NCI-H2107 treated with DMSO at 0.1 percent for 48 hours (cell line): ENCODE measurements around the gene TIMM23.
A peak's percentile ranks its signal among the peaks of the same experiment; 100 is the strongest.
"Not testable (repeated sequence)": the region's sequence is repeated elsewhere in the genome, so short reads cannot be mapped to it uniquely, and the experiment has no call there.

Source experiments
- DNase-seq: peaks from one replicate; lab custom pipeline; 2025; ENCODE audit not compliant: unreplicated experiment; lab: John Stamatoyannopoulos, UW

TIMM23 gene

DNA sequence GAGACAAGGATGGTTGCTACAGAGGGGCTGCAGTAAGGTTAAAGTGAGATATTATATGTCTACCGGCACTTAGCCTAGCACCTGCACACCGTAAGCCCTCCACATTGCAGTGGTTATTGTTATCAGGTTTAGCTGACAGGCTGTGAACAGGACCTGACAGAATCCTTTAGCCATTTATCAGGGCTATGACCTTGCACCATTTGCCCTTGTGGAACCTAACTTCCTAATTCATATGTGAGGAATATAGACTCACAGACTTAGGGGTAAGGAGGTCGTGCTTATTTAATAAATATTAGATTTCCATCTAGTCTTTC lies 48.0 kb downstream of the TIMM23 start:
- no peak for DNase-seq

DNA sequence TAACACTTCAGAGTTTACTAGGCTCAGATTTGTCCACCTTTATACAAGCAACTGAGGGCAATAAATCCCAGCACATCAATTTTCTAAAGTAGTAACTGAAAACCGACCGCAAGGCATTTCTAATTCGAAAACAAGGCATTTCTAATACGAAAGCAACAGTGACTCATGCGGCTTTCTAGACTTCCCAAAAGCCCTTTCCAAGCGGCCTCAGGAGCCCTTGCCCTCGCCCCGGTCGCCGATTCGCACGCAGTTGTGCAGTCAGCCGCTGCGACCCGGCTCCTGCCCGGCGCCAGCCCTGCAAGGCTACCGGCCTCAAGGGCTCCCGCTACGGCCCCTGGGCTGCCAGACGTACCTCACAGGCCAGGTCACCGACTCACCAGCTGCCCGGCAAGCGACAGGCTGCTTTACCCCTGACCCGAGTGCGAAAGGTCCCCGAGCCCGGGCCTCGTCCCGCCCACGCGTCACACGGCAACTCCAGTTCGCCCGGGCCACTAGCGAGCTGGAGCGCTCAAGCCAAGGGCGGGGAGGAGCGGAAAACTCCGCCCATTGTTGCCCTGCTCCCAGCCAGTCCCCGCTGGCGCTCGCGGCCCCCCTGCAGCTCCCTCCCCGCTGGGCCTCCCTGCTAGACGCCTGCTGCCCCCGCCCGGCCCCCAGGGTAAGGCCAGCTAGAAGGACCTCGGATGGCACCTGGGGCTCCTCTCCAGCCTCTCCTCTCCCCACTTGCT lies 50.9 kb downstream of the TIMM23 start:
- no peak for DNase-seq

DNA sequence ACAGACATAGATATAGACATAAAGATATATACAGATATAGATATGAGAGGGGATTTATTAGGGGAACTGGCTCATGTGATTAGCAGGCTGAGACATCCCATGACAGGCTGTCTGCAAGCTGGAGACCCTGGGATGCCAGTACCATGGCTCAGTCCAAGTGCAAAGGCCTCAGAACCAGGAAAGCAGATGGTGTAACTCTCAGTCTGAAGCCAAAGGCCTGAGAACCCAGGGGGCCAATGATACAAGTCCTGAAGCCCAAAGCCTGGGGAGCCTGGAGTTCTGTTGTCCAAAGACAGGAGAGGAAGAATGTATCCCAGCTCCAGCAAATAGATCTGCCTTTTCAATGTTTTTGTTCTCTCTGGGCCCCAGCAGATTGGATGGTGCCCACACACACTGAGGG lies 52.7 kb downstream of the TIMM23 start:
- DNase-seq: no peak

DNA sequence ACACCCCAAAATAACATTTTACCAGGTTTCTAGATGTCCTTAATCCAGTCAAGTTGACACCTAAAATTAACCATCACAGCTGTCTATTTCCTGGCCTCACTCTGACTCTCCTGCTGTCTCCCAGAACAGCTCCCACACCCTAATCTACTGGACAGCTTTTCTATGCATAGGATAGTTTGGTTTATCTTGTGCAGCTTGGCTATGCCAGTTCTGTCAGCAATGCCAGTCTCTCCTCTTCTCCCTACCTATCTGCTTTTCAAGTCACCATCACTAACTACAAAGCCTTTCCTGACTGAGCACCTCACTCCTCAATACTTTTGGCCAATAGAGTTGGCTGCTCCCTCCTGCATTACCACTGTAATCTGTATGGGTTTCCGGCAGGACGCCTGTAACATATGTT lies 53.1 kb downstream of the TIMM23 start:
- no peak for DNase-seq

DNA sequence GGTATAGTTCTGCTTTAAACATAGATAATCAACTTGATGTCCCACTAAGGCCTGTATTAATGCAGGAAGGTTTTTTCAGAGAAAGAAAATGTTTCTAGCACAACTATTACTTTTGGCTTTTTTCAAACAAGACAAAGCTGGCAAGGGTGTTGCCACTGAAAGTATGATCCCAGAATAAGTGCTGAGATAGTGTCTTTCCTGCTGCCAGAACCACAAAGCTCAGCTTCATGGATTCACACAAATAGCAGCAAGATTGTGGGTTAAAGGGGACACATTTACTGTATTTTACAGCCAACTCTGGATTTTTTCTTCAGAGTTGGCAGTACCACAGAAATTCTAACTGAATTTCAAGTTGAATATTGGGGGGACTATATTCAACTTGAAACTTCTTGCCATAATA lies 53.8 kb downstream of the TIMM23 start:
- no peak for DNase-seq

DNA sequence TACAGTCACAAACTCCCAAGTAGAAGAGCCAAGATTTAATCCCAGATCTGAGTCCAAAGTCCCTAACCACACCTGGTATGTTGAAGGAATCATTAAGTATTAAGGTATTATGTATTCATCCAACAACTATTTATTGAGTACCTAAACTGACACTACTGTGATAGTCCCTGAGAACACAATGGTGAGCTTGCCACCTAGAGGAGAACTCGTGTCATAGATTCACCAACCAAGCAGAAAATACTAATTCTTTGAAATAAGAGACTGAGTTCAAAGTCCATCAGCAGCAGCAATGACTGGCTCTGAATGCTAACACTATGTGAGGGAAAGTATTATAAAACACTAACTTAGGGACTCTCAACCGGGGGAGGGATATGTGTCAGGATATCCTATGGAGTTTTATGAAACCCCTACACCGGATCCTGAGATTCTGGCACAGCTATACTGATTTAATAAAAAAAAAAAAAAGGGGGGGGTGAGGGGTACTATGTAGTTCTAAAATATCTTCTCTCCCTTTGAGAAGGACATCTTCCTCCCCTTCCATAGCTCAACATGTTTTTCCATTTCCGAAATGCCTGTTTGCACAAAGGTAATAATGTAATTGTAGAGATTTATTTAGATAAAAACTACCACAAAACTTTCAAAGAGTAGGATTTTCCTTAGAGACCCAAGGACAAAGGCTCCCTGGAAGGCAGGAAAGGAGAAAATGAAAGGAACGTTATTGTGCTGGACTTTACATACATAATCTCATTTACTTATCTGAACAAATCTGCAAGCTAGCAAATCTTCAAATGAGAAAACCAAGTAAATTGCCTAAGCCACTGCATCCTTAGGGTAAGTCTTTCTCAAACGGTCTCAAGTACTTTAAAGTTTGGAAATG lies 56.5 kb downstream of the TIMM23 start:
- DNase-seq: peak; percentile 3

DNA sequence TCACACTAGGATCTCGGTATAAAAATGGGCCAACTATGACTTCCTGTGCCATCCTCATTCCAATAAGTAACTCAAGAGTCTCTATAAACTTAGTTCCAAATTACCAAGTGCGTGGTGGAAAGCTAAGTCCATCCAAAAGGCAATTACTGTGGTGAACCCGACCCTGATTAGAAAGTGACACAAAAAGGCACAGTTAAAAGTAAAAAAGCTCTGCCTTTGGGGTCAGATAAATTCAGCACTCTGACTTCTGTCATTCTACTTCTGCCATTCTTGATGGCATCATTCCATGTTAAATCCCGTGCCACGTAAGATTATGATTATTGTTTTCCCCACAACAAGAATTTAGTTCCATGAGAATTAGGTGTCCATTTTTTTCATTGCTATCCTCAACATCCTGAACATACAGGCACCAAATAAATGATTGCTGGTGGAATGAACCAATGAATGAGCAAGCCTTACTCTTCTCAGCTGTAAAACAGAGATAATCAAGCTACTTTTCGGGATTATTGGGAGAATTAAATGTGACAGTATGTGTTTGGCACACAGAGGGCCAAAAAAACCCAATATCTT lies 57.3 kb downstream of the TIMM23 start:
- DNase-seq: no peak

DNA sequence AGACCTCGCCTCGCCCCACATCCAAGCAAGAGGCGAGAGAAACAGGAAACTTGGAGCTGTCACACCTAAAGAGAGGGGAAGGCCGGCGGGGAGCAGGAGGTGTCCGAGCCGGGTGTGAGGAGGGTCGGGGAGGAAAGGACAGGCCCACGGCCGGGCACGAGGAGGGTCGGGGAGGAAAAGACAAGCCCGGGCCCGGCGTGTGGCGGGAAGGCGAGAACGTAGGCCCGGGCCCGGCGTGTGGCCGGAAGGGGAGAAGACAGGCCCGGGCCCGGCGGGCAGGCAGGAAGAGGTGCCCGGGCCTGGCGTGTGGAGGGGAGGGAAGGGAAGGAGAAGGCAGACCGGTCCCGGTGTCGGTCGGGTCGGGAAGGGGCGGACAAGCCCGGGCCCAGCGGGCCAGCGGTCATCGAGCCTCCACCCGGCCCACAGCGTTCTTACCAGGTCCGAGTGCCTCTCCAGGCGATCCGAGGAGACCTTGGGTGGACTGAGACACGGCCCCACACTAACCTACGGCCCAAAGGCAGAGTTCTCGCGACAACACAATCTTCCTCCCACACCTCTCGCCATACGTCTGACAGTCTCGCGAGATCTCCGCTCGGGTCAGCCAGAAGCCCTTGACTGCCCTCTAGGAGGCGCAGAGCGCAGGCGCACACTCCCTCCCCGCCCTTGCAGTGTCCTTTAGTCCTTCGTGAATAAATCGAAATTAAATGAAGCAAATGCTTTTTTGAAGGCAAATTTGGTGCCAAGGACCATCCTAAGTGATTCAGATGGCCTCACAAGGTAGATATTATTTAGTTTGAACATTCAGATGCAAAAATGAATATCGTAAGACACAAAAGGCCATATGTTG lies 58.0 kb downstream of the TIMM23 start, which contains the start of gene NCOA4:
Gene NCOA4 (minus strand): TSS at position 533 of the 847 bp plus-strand sequence. CDS start 13,943 bp downstream, outside the sequence.
- peak; percentile 83 for DNase-seq

DNA sequence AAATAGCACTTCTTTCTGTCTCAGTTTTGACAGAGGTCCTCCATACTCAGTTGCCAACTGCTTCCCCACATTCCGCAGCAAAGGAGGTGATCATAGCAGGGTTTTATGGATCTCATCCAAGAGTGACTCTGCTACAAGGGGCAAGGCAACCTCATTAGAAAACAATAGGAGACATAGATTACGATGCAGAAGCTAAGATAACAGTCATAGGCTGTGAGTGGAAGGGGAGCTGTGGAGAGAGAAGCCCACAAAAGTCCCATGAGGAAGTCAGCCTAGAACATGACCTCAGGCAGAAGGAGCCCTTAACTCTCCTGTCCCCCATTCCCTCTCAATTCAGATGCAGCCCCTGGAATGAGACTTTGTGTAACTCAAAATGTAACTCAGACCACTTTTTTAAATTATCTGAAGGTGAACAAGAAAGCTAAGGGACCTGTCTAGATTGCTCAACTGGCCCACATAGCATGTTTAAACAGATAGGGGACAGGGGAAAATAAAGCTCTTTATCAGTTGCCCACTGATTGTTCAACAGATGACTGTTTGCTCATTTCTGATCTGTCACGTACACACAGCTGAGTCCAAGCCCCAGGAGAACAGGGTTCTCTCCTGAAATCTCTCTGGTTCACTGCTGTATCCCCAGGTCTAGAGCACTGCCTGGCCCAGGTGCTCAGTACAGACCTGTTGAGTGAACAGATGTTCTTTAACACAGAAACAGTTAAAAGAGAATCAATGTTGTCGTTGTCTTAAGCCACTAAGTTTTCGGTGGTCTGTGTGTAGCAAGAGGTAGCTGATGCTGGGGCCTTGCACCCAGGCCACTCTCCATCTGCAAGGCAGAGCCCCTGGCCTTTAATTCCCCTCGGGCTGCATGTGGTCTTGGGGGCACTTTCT lies 59.6 kb downstream of the TIMM23 start:
- no peak for DNase-seq

DNA sequence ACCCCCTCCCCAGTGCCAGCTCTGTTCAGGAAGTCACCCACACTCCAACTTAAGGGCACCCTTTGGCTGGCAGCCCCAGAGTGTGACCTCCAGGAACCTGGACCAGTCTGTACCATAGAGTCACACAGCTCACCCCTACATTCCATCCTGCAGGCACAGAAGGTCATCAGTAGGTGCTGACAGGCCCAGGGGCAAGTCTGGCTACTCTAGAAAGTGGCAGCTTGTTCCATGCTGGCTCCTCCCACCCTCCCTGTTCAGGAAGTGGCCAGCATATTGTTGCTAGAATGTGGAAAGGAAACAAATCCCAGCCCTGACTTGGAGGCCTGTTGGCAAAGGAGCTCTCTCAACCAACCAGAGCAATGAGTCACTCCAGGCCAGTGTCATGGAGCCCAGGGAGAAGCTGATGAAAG lies 61.3 kb downstream of the TIMM23 start:
- no peak for DNase-seq

DNA sequence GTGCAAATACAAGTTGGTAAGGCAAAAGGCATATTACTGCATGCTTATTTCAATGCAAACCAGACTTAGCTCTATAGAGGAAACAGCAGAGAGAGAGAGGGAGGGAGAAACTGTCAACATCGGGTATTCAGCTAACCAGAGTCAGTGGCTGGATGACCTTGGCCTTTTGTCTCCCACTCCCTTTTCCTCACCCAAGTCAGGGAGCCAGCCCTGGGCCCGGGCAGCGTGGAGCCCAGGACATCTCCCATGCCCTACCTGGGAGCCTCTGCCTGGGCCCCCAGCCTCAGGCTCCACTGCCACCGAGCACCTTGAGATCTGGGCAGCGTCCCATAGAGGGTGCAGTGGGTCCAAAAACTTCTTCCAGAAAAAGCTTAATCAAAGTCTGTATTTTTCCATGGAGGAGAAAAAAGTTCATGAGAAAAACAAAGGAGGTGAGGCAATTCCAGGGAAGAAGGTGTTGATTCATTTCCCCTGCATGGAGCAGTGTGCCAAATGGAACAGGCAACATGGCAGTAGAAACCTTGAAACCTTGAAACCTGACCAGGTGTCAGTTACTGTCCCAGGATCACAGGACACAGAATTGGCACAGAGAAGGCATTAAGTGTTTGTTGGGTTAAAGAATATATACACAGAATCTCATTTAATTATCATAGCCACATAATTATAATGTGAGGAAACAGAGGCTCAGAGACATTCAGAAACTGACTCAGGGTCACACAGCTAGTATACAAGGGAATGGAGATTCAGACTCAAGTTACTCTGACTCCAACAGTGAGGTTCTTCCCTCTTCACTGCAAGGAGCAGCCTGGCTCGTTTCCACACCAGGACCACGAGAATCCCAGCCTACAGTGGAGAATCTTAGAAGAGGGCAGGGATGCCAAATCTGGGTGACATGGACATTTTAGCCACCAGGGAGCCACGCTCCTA lies 63.9 kb downstream of the TIMM23 start:
- no peak for DNase-seq

DNA sequence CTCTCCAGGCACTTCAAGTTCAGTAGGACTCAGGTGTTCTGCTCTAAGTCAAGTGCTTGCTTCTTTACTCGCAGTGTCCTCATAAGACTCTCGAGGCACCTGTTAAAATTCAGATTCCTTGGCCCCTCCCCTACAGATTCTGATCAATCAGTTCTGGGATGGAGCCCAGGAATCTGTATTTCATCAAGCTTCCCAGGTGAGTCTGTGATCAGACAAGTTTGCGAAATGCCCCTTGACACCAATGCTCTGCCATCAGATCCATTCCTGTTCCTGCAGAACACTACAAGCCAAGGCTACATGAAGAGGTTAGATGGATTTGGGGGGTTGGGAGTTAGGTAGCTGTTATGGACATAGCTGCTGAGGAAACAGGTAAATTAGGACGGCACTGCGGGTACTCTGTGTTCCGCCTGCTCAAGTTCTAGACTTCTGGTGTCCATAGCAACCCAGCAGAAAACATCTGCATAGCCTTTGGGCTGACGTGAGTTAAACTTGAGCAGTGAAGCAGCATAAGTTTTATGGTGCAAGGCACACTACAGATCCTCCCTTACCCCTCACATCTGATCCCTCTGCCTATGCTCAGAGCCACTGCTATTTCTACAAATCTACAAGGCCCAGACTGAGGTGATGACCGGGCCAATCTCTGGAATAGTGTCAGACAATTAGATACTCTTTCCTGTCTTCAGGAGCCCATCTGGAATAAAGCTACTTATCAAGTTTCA lies 65.0 kb downstream of the TIMM23 start:
- DNase-seq: no peak

DNA sequence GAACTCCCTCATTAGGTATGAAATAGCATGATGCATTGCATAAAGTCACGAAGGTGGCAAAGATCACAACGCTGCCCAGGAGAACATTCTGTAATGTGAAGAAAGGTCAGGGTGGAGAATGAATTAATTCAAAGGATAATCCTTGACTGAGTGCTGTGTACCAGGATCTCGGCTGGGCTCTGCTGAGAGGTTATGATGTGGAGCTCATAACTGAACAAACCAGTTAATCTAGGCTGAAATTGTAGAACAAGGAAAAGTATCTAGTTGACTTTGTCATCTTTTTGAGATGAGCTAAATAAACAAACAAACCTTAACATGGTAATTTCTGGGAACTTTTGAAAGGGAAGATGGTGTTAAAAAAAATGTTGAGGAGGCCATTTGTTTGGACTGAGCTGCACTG lies 67.7 kb downstream of the TIMM23 start:
- no peak for DNase-seq

DNA sequence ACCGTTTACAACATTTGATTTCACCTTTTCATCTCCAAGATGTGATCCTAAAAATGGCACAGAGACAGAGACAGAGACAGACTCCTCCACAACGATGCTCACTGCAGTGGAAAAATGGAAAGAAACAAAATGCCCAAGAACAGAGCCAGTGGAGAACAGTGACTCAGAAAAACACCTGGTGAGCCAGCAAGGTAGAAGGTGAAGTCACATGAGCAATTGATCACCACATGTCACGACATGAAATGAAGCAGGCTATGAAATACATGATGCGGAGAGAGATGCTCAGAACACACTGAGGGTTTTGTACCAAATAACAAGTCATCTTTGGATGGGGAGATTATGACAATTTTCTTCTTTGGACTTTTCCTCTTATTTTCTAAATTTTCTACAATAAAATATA lies 70.2 kb downstream of the TIMM23 start:
- no peak for DNase-seq

DNA sequence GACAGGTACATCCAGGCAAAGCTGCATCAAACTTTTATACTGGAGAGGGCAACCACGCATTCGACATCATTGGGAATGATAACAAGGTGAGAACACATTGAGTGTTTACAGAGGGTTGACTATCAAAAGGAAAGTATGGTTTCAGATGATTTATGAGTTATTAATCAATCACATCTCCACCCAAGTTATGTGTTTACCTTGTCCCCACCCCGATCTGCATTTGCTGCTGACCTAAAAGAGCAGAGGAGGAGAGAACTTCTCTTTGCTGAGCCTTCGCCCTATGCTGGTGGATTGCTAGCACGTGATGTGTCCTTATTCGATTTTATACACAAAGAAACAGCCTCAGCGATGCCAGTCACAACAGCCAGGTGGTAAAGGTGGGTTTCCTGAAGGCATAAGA lies 74.0 kb downstream of the TIMM23 start, which contains the start of gene MSMB:
Gene MSMB (minus strand): TSS at position 9 of the 400 bp plus-strand sequence. CDS start 32 bp downstream, outside the sequence.
- DNase-seq: no peak

DNA sequence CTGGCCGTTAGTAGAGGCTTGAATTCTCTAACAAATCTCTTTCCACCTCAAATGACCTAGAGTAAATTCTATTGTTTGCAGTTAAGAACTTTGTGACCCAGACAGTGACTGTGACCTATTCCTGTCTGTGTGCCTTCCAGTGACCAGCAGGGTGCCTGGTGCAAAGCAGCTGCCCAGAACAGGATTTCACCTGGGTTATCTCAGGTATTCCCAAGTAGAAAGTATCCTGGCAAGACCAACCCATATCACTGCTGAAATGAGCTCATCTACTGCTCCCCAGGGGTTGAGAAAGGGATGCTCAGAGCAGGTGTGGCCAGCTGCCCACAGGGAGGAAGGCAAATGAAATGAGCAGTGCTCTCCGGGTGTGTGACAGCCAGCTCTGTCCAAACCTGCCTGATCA lies 75.9 kb downstream of the TIMM23 start:
- no peak for DNase-seq

DNA sequence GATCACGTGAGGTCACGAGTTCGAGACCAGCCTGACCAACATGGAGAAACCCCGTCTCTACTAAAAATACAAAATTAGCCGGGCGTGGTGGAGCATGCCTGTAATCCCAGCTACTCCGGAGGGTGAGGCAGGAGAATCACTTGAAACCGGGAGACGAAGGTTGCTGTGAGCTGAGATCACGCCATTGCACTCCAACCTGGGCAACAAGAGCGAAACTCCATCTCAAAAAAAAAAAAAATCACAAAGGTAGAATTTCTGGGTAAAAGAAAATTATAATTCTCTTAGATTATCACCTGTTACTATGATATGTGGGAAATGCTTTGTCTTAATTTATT lies 77.2 kb downstream of the TIMM23 start:
- not testable (repeated sequence) for DNase-seq

DNA sequence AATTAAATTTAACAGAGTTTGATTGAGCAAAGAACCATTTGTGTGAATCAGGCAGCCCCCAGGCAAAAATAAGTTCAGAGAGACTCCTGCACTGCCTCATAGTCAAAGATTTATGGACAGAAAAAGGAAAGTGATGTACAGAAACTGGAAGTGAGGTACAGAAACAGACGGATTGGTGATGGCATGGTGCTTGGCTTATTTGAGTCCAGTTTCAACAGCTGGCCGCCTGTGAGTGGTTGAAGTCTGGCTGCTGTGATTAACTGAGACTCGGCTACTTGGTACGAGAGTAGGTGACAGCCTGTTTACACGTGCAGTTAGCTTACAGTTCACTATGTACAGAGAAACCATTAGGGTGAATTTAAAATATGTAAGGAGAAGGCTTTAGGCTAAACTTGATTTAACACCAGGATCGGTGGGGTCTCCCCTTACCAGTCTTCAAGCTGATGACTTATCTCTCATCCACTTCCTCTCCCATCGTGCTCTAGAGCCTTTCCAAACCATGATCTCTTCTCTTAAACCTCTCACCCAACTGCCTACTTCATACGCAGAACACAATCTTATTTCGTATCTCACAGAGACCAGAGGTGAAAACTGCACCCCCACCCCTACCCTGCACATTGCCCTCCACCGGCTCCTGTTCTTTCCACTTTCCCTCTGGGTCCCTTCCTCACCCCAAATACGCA lies 78.8 kb downstream of the TIMM23 start:
- no peak for DNase-seq
